OCI-LY7 (cell line): Measurements from ENCODE around the gene MYH11.

Experiments
- CTCF ChIP-seq: fragments of 200-600 bp; sonication (generic); conservative IDR thresholded peaks from 2 replicates; pipeline ENCODE4 v1.5.1; 2014; ENCODE audit warnings: mild to moderate bottlenecking, antibody characterized with exemption, low read length, moderate library complexity, mixed read lengths
- EZH2phosphoT487 ChIP-seq: fragments of 200-600 bp; sonication (generic); IDR thresholded peaks from 2 replicates; pipeline ENCODE4 v1.6.1; 2018; ENCODE audit warnings: low read depth, borderline replicate concordance, mild to moderate bottlenecking, mixed run types, antibody characterized with exemption, low read length, moderate library complexity, mixed read lengths

DNA sequence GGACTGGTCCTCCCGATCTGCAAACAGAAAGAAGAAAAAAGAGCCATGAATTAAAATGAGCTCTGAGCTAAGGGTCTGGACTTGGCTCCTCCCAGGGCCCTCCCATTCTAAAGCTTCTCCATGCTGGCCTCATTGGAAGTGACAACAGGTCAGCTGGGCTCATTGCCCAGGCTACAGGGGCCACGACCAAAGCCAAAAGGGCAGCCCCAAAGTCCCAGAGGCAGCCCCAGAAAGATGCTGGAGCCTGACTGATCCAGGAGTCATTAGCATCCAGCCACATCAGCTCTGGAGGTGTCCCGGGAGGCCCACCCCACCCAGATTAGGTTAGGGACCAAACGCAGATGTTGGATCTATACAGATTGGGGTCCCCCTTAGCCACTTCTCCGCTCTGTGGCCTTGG lies 58.2 kb downstream of the MYH11 start:
- TF ChIP-seq CTCF (no peak), EZH2phosphoT487 (no peak)
